Measurements from ENCODE around the gene INO80D.

The INO80D gene

GRCh38 chr2:206086716-206087350 is 859 bp upstream of the INO80D start:
- Mint-ChIP-seq H3K4me1 (peaks cover 34% of the 10 kb centered on the region), H3K36me3 (ENCODE audit: low read depth) (peaks cover 17% of the 10 kb centered on the region), H3K9me3 (peaks cover 3% of the 10 kb centered on the region), H3K27ac (peak overlapping the region; percentile 73), H3K27me3 (ENCODE audit: low read depth, poor library complexity) (peaks cover 3% of the 10 kb centered on the region), H3K4me3 (peak overlapping the region; percentile 99)
- no peak for DNase-seq
- no peak for TF ChIP-seq CTCF (IDR thresholded peaks at IDR 0.05)

GRCh38 chr2:206084870-206085741 is 868 bp downstream of the INO80D start:
- Mint-ChIP-seq H3K27me3 (ENCODE audit: low read depth, poor library complexity) (peaks cover 8% of the 10 kb centered on the region), H3K4me3 (peak overlapping the region; percentile 99), H3K4me1 (peaks cover 39% of the 10 kb centered on the region), H3K27ac (peak overlapping the region; percentile 96), H3K9me3 (peaks cover 3% of the 10 kb centered on the region), H3K36me3 (ENCODE audit: low read depth) (peaks cover 14% of the 10 kb centered on the region)
- peak; percentile 48 for DNase-seq
- TF ChIP-seq CTCF (IDR thresholded peaks at IDR 0.05): no peak

GRCh38 chr2:206084439-206084869 is 1.5 kb downstream of the INO80D start:
- peak overlapping the region; percentile 96 for H3K27ac Mint-ChIP-seq
- no peak for TF ChIP-seq CTCF (IDR thresholded peaks at IDR 0.05)
- peak; percentile 64 for DNase-seq
- H3K4me1 Mint-ChIP-seq: peaks cover 45% of the 10 kb centered on the region
- H3K36me3 Mint-ChIP-seq (ENCODE audit: low read depth): peaks cover 11% of the 10 kb centered on the region
- H3K9me3 Mint-ChIP-seq: peaks cover 3% of the 10 kb centered on the region
- peaks cover 8% of the 10 kb centered on the region for H3K27me3 Mint-ChIP-seq (ENCODE audit: low read depth, poor library complexity)
- H3K4me3 Mint-ChIP-seq: peak overlapping the region; percentile 97

GRCh38 chr2:206083602-206084438 is 2.2 kb downstream of the INO80D start:
- no peak for TF ChIP-seq CTCF (IDR thresholded peaks at IDR 0.05)
- H3K4me1 Mint-ChIP-seq: peaks cover 47% of the 10 kb centered on the region
- H3K36me3 Mint-ChIP-seq (ENCODE audit: low read depth): peaks cover 10% of the 10 kb centered on the region
- DNase-seq: peak; percentile 10
- peak overlapping the region; percentile 97 for H3K4me3 Mint-ChIP-seq
- H3K27me3 Mint-ChIP-seq (ENCODE audit: low read depth, poor library complexity): peaks cover 8% of the 10 kb centered on the region
- peak overlapping the region; percentile 96 for H3K27ac Mint-ChIP-seq
- peaks cover 3% of the 10 kb centered on the region for H3K9me3 Mint-ChIP-seq

GRCh38 chr2:206082298-206082843 is 3.6 kb downstream of the INO80D start:
- Mint-ChIP-seq H3K9me3 (peaks cover 3% of the 10 kb centered on the region), H3K27me3 (ENCODE audit: low read depth, poor library complexity) (peaks cover 8% of the 10 kb centered on the region), H3K4me1 (peaks cover 51% of the 10 kb centered on the region), H3K36me3 (ENCODE audit: low read depth) (peaks cover 10% of the 10 kb centered on the region), H3K27ac (no peak overlapping the region), H3K4me3 (no peak overlapping the region)
- no peak for TF ChIP-seq CTCF (IDR thresholded peaks at IDR 0.05)
- DNase-seq: no peak
